ENCODE measurements around the gene PPP1R1C. TPM values are rescaled to one million over a fixed set of nuclear protein-coding genes. Genes with fewer than 3 reads are reported as not detected.

The PPP1R1C gene
- total RNA-seq, 1 experiment from 2014 or later: 4.0 TPM

DNA sequence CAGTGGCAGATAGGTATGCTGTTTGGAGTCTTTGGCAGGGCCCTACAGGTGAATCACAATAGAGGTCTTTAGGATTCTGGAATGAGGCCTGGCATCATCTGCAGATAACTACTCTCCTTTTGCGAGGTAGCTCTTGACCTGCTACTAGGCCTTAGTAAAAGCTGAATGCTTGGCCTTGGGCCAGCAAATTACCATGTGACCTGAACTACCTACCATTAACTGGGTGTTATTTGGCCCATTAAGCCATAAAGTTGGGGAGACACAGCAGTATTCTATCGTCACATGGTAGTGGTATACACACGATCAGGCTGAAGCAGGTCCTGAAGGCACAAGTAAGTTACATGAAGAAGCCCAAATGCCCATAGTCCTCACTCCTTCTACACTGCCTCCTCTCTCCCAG is 178.2 kb downstream of the PPP1R1C start:
- Histone ChIP-seq H3K56ac (ENCODE audit: insufficient read length, low read depth, low read length) (no peak overlapping the region), H4K5ac (ENCODE audit: insufficient read length, low read depth, low read length) (no peak overlapping the region), H3K18ac (ENCODE audit: insufficient read length, low read depth, low read length) (no peak overlapping the region), H2BK5ac (ENCODE audit: insufficient read length, low read length) (no peak overlapping the region), H2BK15ac (ENCODE audit: low read depth, low read length) (no peak overlapping the region), H4K20me1 (ENCODE audit: control insufficient read depth, insufficient read depth, insufficient read length) (no peaks in the 10 kb centered on the region), H3K79me1 (ENCODE audit: insufficient read depth, low read depth, low read length, poor library complexity, severe bottlenecking) (no peaks in the 10 kb centered on the region), H2BK20ac (ENCODE audit: low read depth, low read length, poor library complexity, severe bottlenecking) (no peak overlapping the region), H4K8ac (replicated peaks; ENCODE audit: insufficient read length, low read depth, low read length) (no peak overlapping the region), H3K9me3 (ENCODE audit: control insufficient read depth, low read depth, low read length) (no peaks in the 10 kb centered on the region), H2AFZ (ENCODE audit: low read length) (no peak overlapping the region), H3K4ac (ENCODE audit: low read depth, low read length) (no peak overlapping the region), H2AK5ac (ENCODE audit: insufficient read length, low read length) (no peak overlapping the region), H2BK12ac (ENCODE audit: insufficient read length, low read depth, low read length) (no peak overlapping the region), H3K27me3 (ENCODE audit: insufficient read depth, low read length) (no peaks in the 10 kb centered on the region), H3K4me2 (ENCODE audit: insufficient read depth, insufficient read length, low read length) (no peak overlapping the region), H3K23me2 (ENCODE audit: insufficient read length, low read depth, low read length, poor library complexity, severe bottlenecking) (no peaks in the 10 kb centered on the region), H3K9ac (ENCODE audit: extremely low read depth, insufficient read length, low read length) (no peak overlapping the region), H3T11ph (ENCODE audit: low read length) (no peak overlapping the region), H3K14ac (ENCODE audit: insufficient read depth, low read length) (no peak overlapping the region), H3K79me2 (ENCODE audit: insufficient read depth, low read length) (no peaks in the 10 kb centered on the region), H2BK120ac (ENCODE audit: low read depth, low read length, poor library complexity, severe bottlenecking) (no peak overlapping the region), H3K23ac (ENCODE audit: insufficient read length, low read depth, low read length) (no peak overlapping the region), H3K4me1 (ENCODE audit: insufficient read depth, low read length) (no peaks in the 10 kb centered on the region), H4K91ac (ENCODE audit: insufficient read length, low read depth, low read length) (no peak overlapping the region), H3K27ac (ENCODE audit: insufficient read length, low read depth, low read length) (no peak overlapping the region)
- Mint-ChIP-seq H3K4me3 (no peak overlapping the region), H3K9me3 (no peaks in the 10 kb centered on the region), H3K36me3 (ENCODE audit: insufficient read depth in 1 of 3, low read depth in 3 of 3) (no peaks in the 10 kb centered on the region), H3K27ac (no peak overlapping the region), H3K27me3 (ENCODE audit: low read depth) (no peaks in the 10 kb centered on the region), H3K4me1 (no peaks in the 10 kb centered on the region; a peak in 1 of 4 replicates)
- DNase-seq: no peak
- no CpG with 5 or more reads among the region's 3 CpGs for WGBS (ENCODE audit: extremely low coverage, insufficient read length, low lambda C conversion rate)
- no peak for TF ChIP-seq CTCF (conservative IDR thresholded peaks at IDR 0.05)
